ENCODE results near the gene C10orf90.

DNA sequence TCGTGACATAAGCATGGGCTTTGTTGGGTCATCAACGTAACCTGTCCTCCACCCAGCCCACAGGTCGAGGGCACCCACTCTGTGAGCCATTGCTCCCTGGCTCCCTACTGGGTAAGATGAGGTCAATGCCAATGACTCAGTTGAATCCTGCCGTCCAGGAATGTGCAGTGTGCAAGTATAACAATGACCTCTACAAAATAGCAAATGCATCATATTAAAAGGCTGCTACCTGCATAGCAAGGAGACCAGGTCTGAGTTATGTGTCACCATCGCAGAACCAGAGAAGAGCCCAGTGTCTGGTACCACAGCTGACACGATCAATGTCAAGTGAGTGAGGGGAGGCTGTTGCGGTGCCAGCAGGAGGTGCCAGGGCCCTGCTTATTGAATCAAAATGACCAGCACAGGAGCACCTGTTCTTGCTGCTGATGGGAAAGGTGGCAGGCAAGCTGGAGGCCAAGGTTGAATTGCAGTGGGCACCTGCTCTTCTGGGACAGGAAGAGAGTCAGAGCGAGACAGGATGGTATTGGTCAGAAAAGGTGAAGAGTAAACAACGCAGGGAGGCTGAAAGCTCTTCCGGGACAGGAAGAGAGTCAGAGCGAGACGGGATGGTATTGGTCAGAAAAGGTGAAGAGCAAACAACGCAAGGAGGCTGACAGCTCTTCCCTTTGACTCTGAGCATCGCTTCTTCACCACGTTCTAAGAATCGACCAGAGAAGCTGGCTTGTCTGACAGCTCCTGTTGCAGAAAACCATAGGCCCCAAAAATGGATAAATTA lies 173.5 kb downstream of the C10orf90 start:
- no peak for TF ChIP-seq RARB (CRISPR knock-in tag; IDR thresholded peaks at IDR 0.05)
- TF ChIP-seq TCF4 (CRISPR knock-in tag; IDR thresholded peaks at IDR 0.05; ENCODE audit: borderline replicate concordance) = no peak
- TF ChIP-seq, protein P1, sequence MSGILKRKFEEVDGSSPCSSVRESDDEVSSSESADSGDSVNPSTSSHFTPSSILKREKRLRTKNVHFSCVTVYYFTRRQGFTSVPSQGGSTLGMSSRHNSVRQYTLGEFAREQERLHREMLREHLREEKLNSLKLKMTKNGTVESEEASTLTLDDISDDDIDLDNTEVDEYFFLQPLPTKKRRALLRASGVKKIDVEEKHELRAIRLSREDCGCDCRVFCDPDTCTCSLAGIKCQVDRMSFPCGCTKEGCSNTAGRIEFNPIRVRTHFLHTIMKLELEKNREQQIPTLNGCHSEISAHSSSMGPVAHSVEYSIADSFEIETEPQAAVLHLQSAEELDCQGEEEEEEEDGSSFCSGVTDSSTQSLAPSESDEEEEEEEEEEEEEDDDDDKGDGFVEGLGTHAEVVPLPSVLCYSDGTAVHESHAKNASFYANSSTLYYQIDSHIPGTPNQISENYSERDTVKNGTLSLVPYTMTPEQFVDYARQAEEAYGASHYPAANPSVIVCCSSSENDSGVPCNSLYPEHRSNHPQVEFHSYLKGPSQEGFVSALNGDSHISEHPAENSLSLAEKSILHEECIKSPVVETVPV (CRISPR knock-in tag; IDR thresholded peaks at IDR 0.05) = no peak
- TF ChIP-seq, protein P2, sequence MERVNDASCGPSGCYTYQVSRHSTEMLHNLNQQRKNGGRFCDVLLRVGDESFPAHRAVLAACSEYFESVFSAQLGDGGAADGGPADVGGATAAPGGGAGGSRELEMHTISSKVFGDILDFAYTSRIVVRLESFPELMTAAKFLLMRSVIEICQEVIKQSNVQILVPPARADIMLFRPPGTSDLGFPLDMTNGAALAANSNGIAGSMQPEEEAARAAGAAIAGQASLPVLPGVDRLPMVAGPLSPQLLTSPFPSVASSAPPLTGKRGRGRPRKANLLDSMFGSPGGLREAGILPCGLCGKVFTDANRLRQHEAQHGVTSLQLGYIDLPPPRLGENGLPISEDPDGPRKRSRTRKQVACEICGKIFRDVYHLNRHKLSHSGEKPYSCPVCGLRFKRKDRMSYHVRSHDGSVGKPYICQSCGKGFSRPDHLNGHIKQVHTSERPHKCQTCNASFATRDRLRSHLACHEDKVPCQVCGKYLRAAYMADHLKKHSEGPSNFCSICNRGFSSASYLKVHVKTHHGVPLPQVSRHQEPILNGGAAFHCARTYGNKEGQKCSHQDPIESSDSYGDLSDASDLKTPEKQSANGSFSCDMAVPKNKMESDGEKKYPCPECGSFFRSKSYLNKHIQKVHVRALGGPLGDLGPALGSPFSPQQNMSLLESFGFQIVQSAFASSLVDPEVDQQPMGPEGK (CRISPR knock-in tag; IDR thresholded peaks at IDR 0.05; ENCODE audit: borderline replicate concordance) = no peak
- TF ChIP-seq ZNF70 (CRISPR knock-in tag; IDR thresholded peaks at IDR 0.05) = no peak
